IMR-90 (cell line): ENCODE data around the gene RAD21L1. TPM values are rescaled to one million over a fixed set of nuclear protein-coding genes. Genes with fewer than 3 reads are reported as not detected.

ENCODE experiments used
- ATAC-seq: fragments of 200-7000 bp; cut with Tn5 transposase; 2 replicates; pipeline ENCODE4 v1.9.1; 2020; ENCODE audit warnings: low read depth, mild to moderate bottlenecking, moderate library complexity
- BruUV-seq: library from RNA; stranded (reverse); fragments of 400-500 nt; replicated peaks from 2 replicates; lab custom pipeline; 2021; lab: Mats Ljungman, UMichigan
- CTCF ChIA-PET: fragments of 300-600 bp; formaldehyde crosslinking; extraction: SDS; loops from one replicate; lab custom pipeline; 2021; ENCODE audit warnings: antibody characterized with exemption; lab: Yijun Ruan, JAX
- POLR2A ChIA-PET: fragments of 300-600 bp; sonication (Branson Sonifier 250); formaldehyde crosslinking; loops from one replicate; lab custom pipeline; 2022; ENCODE audit warnings: antibody characterized with exemption; ENCODE audit not compliant: unreplicated experiment; lab: Charles Lee
- DNase-seq: peaks from one replicate; pipeline ENCODE4 v3.0.0; 2013
- H2AFZ ChIP-seq: replicated peaks from 2 replicates; pipeline ENCODE3; 2013; ENCODE audit warnings: low read length, mild to moderate bottlenecking; ENCODE audit not compliant: poor library complexity
- H2AK5ac ChIP-seq: 2 replicates; pipeline ENCODE4 v1.6.1; 2013; ENCODE audit warnings: low read depth, low read length, inconsistent platforms
- H2AK9ac ChIP-seq: replicated peaks from 2 replicates; pipeline ENCODE3; 2013; ENCODE audit warnings: mild to moderate bottlenecking, low read depth, low read length, moderate library complexity; ENCODE audit not compliant: poor library complexity
- H2BK120ac ChIP-seq: 2 replicates; pipeline ENCODE4 v1.6.1; 2013; ENCODE audit warnings: low read depth, low read length, inconsistent platforms
- H2BK15ac ChIP-seq: 3 replicates; pipeline ENCODE4 v1.6.1; 2013; ENCODE audit warnings: low read depth, low read length, inconsistent platforms
- H2BK20ac ChIP-seq: 2 replicates; pipeline ENCODE4 v1.6.1; 2013; ENCODE audit warnings: low read depth, mild to moderate bottlenecking, inconsistent platforms, low read length, moderate library complexity
- H2BK5ac ChIP-seq: 2 replicates; pipeline ENCODE4 v1.6.1; 2013; ENCODE audit warnings: mild to moderate bottlenecking, low read depth, low read length, inconsistent platforms; ENCODE audit not compliant: poor library complexity, severe bottlenecking
- H3K14ac ChIP-seq: replicated peaks from 2 replicates; pipeline ENCODE4 v1.6.1; 2013; ENCODE audit warnings: low read depth, low read length, inconsistent platforms
- H3K18ac ChIP-seq: 2 replicates; pipeline ENCODE4 v1.6.1; 2013; ENCODE audit warnings: low read depth, low read length, control low read depth
- H3K23ac ChIP-seq: 2 replicates; pipeline ENCODE4 v1.6.1; 2013; ENCODE audit warnings: low read depth, low read length, inconsistent platforms
- H3K27ac ChIP-seq: 2 replicates; pipeline ENCODE4 v1.5.1; 2013; ENCODE audit warnings: mild to moderate bottlenecking, control low read depth, low read length; ENCODE audit not compliant: insufficient read depth
- H3K27me3 ChIP-seq: 2 replicates; pipeline ENCODE4 v1.6.1; 2013; ENCODE audit warnings: low read length; ENCODE audit not compliant: control insufficient read depth, insufficient read depth
- H3K36me3 ChIP-seq: 2 replicates; pipeline ENCODE4 v1.6.1; 2013; ENCODE audit warnings: low read length, mixed read lengths; ENCODE audit not compliant: control insufficient read depth, insufficient read depth
- H3K4ac ChIP-seq: 2 replicates; pipeline ENCODE4 v1.6.1; 2013; ENCODE audit warnings: low read depth, low read length, inconsistent platforms
- H3K4me1 ChIP-seq: 2 replicates; pipeline ENCODE4 v1.6.1; 2013; ENCODE audit warnings: low read length, mixed read lengths; ENCODE audit not compliant: control insufficient read depth, insufficient read depth
- H3K4me2 ChIP-seq: 2 replicates; pipeline ENCODE4 v1.6.1; 2013; ENCODE audit warnings: low read depth, mild to moderate bottlenecking, control low read depth, low read length, moderate library complexity
- H3K4me3 ChIP-seq: 2 replicates; pipeline ENCODE4 v1.5.1; 2013; ENCODE audit warnings: low read depth, mild to moderate bottlenecking, control low read depth, low read length, moderate library complexity; ENCODE audit not compliant: insufficient read depth
- H3K56ac ChIP-seq: 2 replicates; pipeline ENCODE4 v1.6.1; 2013; ENCODE audit warnings: low read length, inconsistent platforms; ENCODE audit not compliant: insufficient read depth; ENCODE audit errors: extremely low read depth
- H3K79me1 ChIP-seq, 2 experiments: 2 replicates each; pipeline ENCODE4 v1.6.1; 2013; ENCODE audit warnings: low read length in 2 of 2, inconsistent platforms in 1 of 2, low read depth in 1 of 2
- H3K9ac ChIP-seq: 2 replicates; pipeline ENCODE4 v1.6.1; 2013; ENCODE audit warnings: low read depth, low read length, control low read depth
- H3K9me1 ChIP-seq: 2 replicates; pipeline ENCODE4 v1.6.1; 2013; ENCODE audit warnings: low read length, inconsistent platforms; ENCODE audit not compliant: insufficient read depth
- H3K9me3 ChIP-seq: 2 replicates; pipeline ENCODE4 v1.6.1; 2013; ENCODE audit warnings: low read length; ENCODE audit not compliant: control insufficient read depth, insufficient read depth
- H4K20me1 ChIP-seq: 2 replicates; pipeline ENCODE4 v1.6.1; 2013; ENCODE audit warnings: low read length, inconsistent platforms; ENCODE audit not compliant: insufficient read depth
- H4K5ac ChIP-seq: 2 replicates; pipeline ENCODE4 v1.6.1; 2013; ENCODE audit warnings: mild to moderate bottlenecking, low read depth, low read length, control low read depth
- H4K8ac ChIP-seq, 2 experiments: 2 replicates each; pipeline ENCODE4 v1.6.1; 2013; ENCODE audit warnings: low read depth in 2 of 2, low read length in 2 of 2, control low read depth in 1 of 2, inconsistent platforms in 1 of 2
- H4K91ac ChIP-seq: 2 replicates; pipeline ENCODE4 v1.6.1; 2013; ENCODE audit warnings: low read depth, low read length, inconsistent platforms; ENCODE audit not compliant: insufficient read depth
- BHLHE40 ChIP-seq: fragments of 150-350 bp; IDR thresholded peaks from 2 replicates; pipeline ENCODE4 v1.6.1; 2016; ENCODE audit warnings: mild to moderate bottlenecking, low read depth, low read length
- CEBPB ChIP-seq: IDR thresholded peaks from 2 replicates; pipeline ENCODE4 v1.6.1; 2012; ENCODE audit warnings: low read depth, low read length, improper control_type of control experiment
- CHD1 ChIP-seq: IDR thresholded peaks from 2 replicates; pipeline ENCODE4 v1.6.1; 2012; ENCODE audit warnings: low read depth, low read length, improper control_type of control experiment
- FOS ChIP-seq: fragments of 150-350 bp; IDR thresholded peaks from 2 replicates; pipeline ENCODE4 v1.6.1; 2016; ENCODE audit warnings: low read depth, low read length
- MAFK ChIP-seq: IDR thresholded peaks from 2 replicates; pipeline ENCODE4 v1.6.1; 2012; ENCODE audit warnings: low read depth, low read length, improper control_type of control experiment
- MAZ ChIP-seq: IDR thresholded peaks from 2 replicates; pipeline ENCODE4 v1.6.1; 2012; ENCODE audit warnings: low read depth, mild to moderate bottlenecking, low read length, improper control_type of control experiment, moderate library complexity, borderline replicate concordance
- MXI1 ChIP-seq: IDR thresholded peaks from 2 replicates; pipeline ENCODE4 v1.6.1; 2012; ENCODE audit warnings: low read depth, mild to moderate bottlenecking, low read length, moderate library complexity, borderline replicate concordance
- NFE2L2 ChIP-seq: fragments of 150-350 bp; IDR thresholded peaks from 2 replicates; pipeline ENCODE4 v1.6.1; 2016; ENCODE audit warnings: low read depth, mild to moderate bottlenecking, low read length
- POLR2A ChIP-seq: IDR thresholded peaks from 2 replicates; pipeline ENCODE4 v1.6.1; 2012; ENCODE audit warnings: mild to moderate bottlenecking, low read depth, low read length
- RAD21 ChIP-seq: IDR thresholded peaks from 2 replicates; pipeline ENCODE4 v1.6.1; 2012; ENCODE audit warnings: low read length, improper control_type of control experiment
- RCOR1 ChIP-seq: IDR thresholded peaks from 2 replicates; pipeline ENCODE4 v1.6.1; 2012; ENCODE audit warnings: mild to moderate bottlenecking, low read length, improper control_type of control experiment; ENCODE audit not compliant: insufficient replicate concordance
- RFX5 ChIP-seq: IDR thresholded peaks from 2 replicates; pipeline ENCODE4 v1.8.0; 2012; ENCODE audit warnings: low read depth, mild to moderate bottlenecking, low read length, moderate library complexity
- WGBS, 2 experiments: methylation state at CpG; one replicate each; pipeline versions ENCODE4 v1.1.5 to v1.1.7; 2013; ENCODE audit warnings: missing lambda C conversion rate in 2 of 2; ENCODE audit not compliant: insufficient read length in 1 of 2; ENCODE audit errors: extremely low coverage in 2 of 2; 5-methylcytosine and 5-hydroxymethylcytosine counted together
- dilution Hi-C: fragments of 300-500 bp; cut with HindIII; formaldehyde crosslinking; loops from one replicate; pipeline ENCODE4 v1.14.3; 2018; ENCODE audit warnings: low sequenced_read_pairs; ENCODE audit not compliant: unreplicated experiment
- in situ Hi-C: fragments of 300-500 bp; cut with MboI; formaldehyde crosslinking; loops from 3 replicates; pipeline ENCODE4 v1.14.3; 2019; ENCODE audit warnings: low sequenced_read_pairs, inconsistent platforms, mixed read lengths
- intact Hi-C: fragments of 100-400 bp; cut with micrococcal nuclease; formaldehyde crosslinking; loops from 2 replicates; pipeline ENCODE4 v1.10.0; 2022
- polyA plus RNA-seq, 3 experiments: library from polyadenylated mRNA; depleted of rRNA; stranded (reverse); fragments of >200 nt; gene quantifications; 2 replicates each; pipeline ENCODE4 v1.2.3, GENCODE V29; 2012; ENCODE audit warnings: low replicate concordance in 1 of 3
- total RNA-seq: library from RNA; depleted of rRNA; stranded (reverse); fragments of >200 nt; gene quantifications from 2 replicates; pipeline ENCODE4 v1.2.3, GENCODE V29; 2012
- TF ChIP-seq, protein P1 (sequence below): fragments of 150-350 bp; IDR thresholded peaks from 2 replicates; pipeline ENCODE4 v1.6.1; 2017; ENCODE audit warnings: mild to moderate bottlenecking, antibody characterized with exemption, low read length, low read depth
- TF ChIP-seq, protein P2 (sequence below): fragments of 150-350 bp; IDR thresholded peaks from 2 replicates; pipeline ENCODE4 v1.6.1; 2016; ENCODE audit warnings: low read depth, mild to moderate bottlenecking, low read length, moderate library complexity, borderline replicate concordance
- TF ChIP-seq, protein P3 (sequence below): conservative IDR thresholded peaks from 2 replicates; pipeline ENCODE4 v1.5.1; 2012; ENCODE audit warnings: mild to moderate bottlenecking, low read depth, low read length, improper control_type of control experiment

The RAD21L1 gene
- total and polyA plus RNA-seq, 2 of the 4 experiments (the other 2 are of a cell fraction), result not detected

DNA sequence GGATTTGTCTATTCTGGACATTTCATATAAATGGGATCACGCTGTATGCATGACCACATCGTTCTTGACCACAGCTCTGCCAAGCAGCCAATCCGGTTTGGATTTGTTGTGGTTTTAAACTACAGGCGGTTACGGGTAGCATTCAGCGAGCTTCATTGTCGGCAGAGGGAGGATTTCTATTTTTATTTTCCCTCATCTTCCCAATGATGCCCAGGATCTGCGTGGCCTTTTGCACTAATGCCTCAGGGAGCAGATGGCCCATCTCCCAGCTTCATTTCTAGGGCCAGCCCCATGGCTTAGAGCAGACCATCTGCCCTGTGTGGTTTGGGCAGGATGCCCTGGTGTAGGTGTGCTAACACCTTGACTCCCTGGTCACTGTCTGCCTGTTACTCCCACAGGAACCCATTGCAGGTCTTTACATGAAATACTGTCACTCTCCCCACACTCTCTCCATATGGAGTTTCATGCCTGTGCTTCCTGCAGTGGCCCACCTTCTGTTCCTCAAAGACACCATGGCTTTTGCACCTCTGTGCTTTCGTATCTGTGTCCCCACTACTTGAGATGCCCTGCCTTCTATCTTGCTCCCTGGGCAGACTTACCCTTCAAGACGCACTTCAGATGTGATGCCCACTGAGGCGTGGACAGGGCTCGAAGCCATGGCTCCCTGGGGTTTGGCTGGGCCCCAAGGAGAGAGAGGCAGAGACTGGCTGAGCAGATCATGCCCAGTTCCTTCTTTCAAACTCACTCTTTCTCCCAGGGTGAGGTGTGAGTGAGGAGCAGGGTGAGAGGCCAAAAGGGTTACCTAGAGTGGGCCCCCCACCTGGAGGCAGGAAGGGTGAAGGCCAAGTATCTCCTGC lies 77.1 kb downstream of the RAD21L1 start:
- Histone ChIP-seq H3K27me3 (no peaks in the 10 kb centered on the region), H3K4ac (no peak overlapping the region)
- TF ChIP-seq MAZ (no peak), CEBPB (no peak), MXI1 (no peak), RCOR1 (no peak), BHLHE40 (no peak), POLR2A (no peak), FOS (no peak), RFX5 (no peak), CHD1 (no peak), NFE2L2 (no peak), RAD21 (no peak), MAFK (no peak)
- TF ChIP-seq, protein P1, sequence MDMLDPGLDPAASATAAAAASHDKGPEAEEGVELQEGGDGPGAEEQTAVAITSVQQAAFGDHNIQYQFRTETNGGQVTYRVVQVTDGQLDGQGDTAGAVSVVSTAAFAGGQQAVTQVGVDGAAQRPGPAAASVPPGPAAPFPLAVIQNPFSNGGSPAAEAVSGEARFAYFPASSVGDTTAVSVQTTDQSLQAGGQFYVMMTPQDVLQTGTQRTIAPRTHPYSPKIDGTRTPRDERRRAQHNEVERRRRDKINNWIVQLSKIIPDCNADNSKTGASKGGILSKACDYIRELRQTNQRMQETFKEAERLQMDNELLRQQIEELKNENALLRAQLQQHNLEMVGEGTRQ, result no peak
- TF ChIP-seq, protein P2, sequence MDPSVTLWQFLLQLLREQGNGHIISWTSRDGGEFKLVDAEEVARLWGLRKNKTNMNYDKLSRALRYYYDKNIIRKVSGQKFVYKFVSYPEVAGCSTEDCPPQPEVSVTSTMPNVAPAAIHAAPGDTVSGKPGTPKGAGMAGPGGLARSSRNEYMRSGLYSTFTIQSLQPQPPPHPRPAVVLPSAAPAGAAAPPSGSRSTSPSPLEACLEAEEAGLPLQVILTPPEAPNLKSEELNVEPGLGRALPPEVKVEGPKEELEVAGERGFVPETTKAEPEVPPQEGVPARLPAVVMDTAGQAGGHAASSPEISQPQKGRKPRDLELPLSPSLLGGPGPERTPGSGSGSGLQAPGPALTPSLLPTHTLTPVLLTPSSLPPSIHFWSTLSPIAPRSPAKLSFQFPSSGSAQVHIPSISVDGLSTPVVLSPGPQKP, result no peak
- TF ChIP-seq, protein P3, sequence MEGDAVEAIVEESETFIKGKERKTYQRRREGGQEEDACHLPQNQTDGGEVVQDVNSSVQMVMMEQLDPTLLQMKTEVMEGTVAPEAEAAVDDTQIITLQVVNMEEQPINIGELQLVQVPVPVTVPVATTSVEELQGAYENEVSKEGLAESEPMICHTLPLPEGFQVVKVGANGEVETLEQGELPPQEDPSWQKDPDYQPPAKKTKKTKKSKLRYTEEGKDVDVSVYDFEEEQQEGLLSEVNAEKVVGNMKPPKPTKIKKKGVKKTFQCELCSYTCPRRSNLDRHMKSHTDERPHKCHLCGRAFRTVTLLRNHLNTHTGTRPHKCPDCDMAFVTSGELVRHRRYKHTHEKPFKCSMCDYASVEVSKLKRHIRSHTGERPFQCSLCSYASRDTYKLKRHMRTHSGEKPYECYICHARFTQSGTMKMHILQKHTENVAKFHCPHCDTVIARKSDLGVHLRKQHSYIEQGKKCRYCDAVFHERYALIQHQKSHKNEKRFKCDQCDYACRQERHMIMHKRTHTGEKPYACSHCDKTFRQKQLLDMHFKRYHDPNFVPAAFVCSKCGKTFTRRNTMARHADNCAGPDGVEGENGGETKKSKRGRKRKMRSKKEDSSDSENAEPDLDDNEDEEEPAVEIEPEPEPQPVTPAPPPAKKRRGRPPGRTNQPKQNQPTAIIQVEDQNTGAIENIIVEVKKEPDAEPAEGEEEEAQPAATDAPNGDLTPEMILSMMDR, result no peak

More for the DNA sequence above, 77.1 kb downstream of the RAD21L1 start:
- CTCF ChIA-PET, result no interaction called here
- no peak for DNase-seq
- Histone ChIP-seq H3K4me3 (no peak overlapping the region), H4K91ac (no peak overlapping the region), H4K5ac (no peak overlapping the region), H2AFZ (no peak overlapping the region), H3K36me3 (peaks cover 15% of the 10 kb centered on the region), H3K23ac (no peak overlapping the region), H3K9me3 (no peaks in the 10 kb centered on the region), H3K18ac (no peak overlapping the region), H2AK5ac (no peak overlapping the region), H3K14ac (no peak overlapping the region), H4K20me1 (no peaks in the 10 kb centered on the region), H3K79me1 (peaks cover 0 to 5% of the 10 kb centered on the region in 2 experiments; a peak in 1 of 4 replicates), H2AK9ac (no peak overlapping the region), H2BK20ac (no peak overlapping the region), H2BK120ac (no peak overlapping the region), H3K4me1 (peaks cover 8% of the 10 kb centered on the region), H3K27ac (no peak overlapping the region), H3K56ac (no peak overlapping the region), H2BK5ac (no peak overlapping the region), H3K9ac (no peak overlapping the region), H4K8ac (no peak overlapping the region), H2BK15ac (no peak overlapping the region), H3K9me1 (peaks cover 23% of the 10 kb centered on the region), H3K4me2 (no peak overlapping the region)
- dilution Hi-C loops (no loop called here), in situ Hi-C loops (no loop called here), intact Hi-C loops (no loop called here)
- ATAC-seq, result no peak
- POLR2A ChIA-PET, result no interaction called here
- 83% methylated on average over 1 of the region's 12 CpGs; no CpG with 5 or more reads in 1 of the 2 experiments for WGBS, 2 experiments
- BruUV-seq, result no TSS peak
